HG03342 (cell line): ENCODE data around the gene OVCA2.
"Not testable (repeated sequence)": the region's sequence is repeated elsewhere in the genome, so short reads cannot be mapped to it uniquely, and the experiment has no call there.

Experiments
- ATAC-seq: cut with Tn5 transposase; IDR thresholded peaks from one replicate; pipeline ENCODE4 v1.9.1; 2021; ENCODE audit warnings: mild to moderate bottlenecking, moderate library complexity; ENCODE audit not compliant: unreplicated experiment

OVCA2 gene

DNA sequence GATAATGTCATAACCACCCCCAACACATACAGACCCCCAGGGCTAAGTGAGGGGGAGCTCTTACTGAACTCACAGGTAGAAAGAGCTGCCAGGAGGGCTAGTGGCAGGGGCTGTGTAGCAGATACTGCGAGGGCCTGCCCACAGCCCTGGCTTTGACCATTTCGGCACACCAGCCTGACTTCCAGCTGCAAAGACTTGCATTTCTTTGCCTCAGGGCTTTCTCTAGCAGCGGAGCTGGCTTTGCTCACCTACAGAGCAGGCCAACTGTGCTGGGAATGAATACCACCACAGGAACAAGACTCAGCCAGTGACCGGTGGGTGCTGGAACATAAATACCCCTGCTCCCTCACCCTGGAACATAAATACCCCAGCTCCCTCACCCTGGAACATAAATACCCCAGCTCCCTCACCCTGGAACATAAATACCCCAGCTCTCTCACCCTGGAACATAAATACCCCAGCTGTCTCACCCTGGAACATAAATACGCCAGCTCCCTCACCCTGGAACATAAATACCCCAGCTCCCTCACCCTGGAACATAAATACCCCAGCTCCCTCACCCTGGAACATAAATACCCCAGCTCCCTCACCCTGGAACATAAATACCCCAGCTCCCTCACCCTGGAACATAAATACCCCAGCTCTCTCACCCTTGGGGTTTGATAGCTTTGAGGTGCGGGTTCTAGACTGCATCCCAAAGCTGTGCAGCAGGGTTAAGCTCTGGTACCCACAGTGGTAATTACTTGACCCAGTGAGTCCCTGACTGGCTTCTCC lies 28.4 kb upstream of the OVCA2 start:
- ATAC-seq, result not testable (repeated sequence)

GRCh38 chr17:2013994-2014317 lies 27.9 kb upstream of the OVCA2 start:
- no peak for ATAC-seq

DNA sequence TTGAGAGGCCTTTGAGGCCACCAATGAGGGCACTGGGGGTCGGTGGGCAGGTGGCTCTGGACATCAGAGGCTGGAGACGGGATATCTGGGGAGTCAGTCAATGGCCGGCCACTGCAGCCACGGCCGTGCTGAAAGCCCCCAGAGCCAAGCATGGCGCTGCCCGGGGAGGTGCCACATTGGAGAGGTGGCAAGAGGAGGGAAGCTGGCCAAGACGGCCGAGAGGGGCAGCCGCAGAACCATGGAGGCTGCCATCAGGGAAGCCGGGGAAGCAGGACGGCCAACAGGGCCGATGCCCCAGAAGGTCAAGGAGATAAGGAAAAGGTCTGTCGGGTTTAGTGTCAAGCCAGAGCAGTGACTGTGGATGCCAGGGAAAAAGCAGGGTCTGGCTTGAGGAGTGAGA lies 26.5 kb upstream of the OVCA2 start:
- ATAC-seq, result no peak

GRCh38 chr17:2016494-2016893 lies 25.3 kb upstream of the OVCA2 start:
- ATAC-seq, result no peak

DNA sequence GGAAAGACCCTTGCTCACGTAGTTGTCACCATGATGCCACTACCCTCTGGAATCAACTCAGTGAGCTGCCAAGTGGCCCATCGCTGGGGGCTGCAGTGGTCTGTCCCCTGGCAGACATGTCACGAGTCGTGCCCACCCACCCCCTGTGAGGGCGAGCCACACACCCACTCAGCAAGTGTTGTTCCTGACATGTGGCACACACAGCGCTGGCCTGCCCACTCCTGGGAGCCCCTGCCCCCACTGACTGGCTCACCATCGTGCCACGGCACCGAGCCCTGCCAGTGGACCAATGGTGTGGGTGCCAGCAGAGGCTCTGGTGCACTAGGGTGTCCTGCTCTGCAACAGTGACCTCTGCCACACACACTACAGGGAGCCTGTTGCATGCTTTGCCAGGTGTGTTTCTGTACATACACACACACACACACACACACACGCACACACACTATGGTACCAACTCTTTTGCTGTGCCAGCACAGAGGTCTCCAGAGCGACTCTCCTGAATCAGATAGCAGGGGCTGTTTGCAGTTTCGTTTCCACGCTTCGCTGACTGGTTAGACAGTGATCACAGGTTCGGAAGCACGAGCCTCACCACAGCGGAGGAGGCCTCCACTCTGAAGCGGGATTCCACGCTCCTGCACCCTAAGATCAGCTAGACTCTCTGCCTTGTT lies 24.4 kb upstream of the OVCA2 start:
- no peak for ATAC-seq

DNA sequence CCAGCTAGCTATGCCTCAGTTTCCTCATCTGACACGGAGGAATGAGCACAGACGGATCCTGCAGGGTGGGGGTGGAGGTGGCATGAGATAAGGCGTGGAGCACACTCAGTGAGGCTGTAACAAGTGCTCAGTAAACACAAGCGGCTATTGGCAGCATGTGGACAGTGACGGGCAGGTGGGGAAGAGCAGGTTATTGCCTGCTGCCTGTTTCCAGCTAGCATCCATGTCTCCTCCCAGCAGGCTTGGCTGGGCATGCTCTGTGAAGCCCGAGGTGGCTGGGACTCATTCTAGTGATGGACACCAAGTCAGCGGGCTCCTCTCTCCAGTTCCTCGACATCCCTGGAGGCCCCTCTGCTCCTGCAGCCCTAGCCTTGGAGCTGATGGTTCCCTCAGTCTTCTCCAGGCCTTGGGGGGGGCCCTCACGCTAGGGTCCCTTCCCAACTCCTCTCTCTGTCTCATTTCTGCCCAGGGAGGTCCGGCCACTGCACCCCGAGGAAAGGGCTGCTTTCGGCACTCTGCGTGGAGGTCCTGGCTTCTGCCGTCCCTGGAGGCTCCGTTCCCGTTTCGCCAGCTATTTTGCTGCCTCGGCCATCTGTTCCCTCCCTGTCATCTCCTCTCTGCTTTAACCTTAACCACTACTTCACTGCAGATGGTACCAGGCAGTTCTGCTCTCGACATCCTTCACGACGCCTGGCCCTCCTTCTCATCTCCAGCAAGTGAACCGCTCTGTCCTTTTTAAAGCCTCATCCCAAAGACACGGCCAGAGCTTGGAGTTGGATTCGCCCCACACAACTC lies 22.9 kb upstream of the OVCA2 start:
- ATAC-seq, result no peak

DNA sequence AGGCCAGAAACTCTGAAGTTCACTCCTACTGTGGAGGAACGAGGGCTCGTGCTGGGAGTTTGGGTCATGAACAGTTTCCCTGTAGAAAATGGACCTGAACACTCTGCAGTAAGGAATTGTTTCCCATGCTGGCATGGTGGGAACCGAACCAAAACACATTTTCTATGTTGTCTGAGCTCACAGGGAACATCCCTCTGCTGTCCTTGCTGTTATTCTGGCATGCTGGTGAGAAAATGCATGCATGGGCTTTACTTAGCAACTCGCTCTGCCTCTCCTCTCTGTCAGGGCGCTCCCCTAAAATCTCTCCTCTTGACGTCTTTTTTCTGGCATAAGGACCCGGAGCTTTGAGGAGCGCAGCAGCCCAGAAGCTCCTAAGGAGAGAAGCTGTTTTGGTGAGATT lies 22.1 kb upstream of the OVCA2 start:
- no peak for ATAC-seq

DNA sequence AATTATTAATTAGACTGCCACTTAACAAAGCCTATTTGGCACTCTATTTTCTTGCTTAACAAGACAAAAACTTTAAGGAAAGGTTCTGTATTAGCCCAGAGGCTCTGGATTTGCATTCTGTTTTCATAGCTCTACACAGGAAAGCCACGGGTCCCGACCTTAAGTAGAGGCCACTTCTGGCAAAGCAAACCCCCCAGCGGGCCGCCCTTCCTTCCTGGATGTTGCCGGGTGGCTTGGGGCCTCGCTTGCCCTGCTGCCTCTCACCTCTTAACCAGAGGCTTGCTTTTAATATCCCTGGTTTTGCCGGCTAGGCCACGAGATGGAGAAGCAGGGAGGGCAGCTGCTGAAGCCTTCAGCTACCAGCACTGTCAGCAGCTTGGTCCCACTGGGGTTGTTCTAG lies 21.1 kb upstream of the OVCA2 start:
- ATAC-seq, result no peak

DNA sequence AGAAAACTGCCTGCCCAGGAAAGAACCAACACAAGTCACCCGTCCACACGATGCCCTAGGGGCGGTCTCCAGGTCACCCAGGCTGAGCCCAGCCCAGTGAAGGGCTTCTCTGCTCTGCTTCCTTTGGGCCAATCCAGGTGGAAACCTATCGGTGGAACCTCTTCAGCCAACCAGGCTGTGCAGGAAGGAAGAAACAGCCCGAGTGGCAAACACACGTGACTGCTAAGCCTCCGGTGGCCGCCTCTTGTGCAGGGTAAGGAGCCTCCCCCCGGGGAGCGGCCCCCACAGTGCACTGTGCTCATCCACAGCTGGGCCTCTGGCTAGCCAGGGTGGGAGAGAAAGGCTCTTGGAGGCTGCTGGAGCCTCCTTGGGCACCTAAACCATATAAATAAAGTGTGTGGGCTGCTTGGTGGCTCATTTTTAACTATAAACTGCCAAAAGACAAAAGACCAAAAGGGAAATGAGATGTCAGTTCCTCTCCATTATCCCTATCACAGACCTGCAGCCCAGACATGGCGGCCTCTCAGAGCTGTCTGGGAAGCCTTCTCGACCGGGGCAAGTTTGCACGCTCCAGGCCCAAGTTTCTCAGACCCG lies 19.1 kb upstream of the OVCA2 start:
- no peak for ATAC-seq

DNA sequence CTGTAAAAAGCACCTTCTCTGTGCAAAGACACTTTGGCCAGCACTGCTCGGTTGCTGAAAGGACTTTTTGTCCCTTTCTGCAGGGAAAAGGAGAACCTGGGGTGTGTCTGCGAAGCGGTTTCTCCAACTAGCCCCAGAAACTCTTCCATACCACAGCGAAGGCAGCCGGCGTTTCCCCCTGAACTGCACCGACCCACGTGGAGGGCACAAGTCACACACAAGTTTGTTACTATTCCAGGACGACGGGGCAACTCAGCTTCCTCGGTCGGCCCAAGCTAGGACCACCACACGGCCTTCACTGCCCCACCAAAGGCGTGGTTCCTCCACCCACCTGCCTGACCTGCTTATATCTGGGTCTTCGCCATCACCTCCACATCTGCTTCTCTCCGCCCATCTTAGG lies 18.6 kb upstream of the OVCA2 start:
- ATAC-seq, result no peak

GRCh38 chr17:2023692-2024571 lies 17.9 kb upstream of the OVCA2 start:
- no peak for ATAC-seq

GRCh38 chr17:2024572-2025219 lies 17.1 kb upstream of the OVCA2 start:
- ATAC-seq, result no peak

DNA sequence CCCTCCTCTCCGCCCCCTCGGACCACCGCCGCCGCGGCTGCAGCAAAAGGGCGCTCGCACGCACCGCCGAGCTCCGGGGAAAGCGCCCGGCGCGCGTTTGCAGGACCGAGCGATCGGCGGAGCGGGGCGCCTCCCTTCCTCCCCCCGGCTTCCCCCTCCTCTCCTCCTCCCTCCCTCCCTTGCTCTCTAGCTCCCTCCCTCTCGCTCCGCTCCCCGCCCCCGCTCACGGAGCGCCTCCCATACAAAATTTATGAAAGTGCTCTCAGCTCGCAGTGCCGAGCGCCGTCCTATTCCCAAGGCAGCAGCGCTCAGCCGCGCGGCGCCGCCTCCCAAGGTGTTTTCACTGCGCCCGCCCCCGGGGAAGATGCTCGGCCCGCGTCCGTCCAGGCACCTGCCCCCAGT lies 16.6 kb upstream of the OVCA2 start, which contains the start of gene RTN4RL1:
TSS of gene RTN4RL1 (minus strand) at position 115 of the 402 bp plus-strand sequence. CDS start 469 bp downstream, outside the sequence.
- ATAC-seq, result no peak

DNA sequence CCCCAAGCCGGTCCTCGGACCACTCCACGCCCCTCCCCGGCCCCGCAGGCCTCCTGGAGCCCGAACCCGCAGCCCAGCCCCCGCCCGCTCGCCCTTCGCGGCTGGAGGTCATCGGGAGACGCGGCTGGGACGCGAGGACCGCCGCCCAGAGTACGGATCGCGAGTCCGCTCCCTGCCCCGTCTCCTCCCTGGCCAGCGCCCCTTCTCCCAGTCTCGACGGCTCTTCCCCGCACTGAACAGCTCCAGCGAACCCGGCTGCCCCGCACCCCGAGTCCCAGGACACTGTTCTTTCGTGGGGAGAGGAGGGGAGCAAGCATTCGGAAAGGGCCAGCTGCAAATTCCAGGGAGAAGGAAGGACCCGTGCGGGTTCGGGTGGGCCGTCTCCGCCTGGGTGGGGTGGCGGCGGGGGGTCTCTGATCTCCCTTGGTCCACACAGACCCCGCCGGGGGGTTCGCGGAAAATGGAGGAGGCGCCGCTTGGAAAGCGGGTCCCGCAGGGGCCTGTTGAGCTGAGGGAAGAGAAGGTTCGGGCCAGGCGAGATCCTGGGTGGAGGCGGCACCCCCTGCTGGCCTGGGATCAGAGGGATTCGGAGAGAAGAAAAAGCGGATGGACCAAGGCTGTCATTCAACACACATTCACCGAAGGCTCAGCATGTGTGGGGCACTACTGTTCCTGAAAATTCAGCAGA lies 16.1 kb upstream of the OVCA2 start:
- no peak for ATAC-seq

- no peak for ATAC-seq
These were observed 14.1 kb upstream of the OVCA2 start for GRCh38 chr17:2027528-2028233.

- no peak for ATAC-seq
These were observed 13.6 kb upstream of the OVCA2 start for GRCh38 chr17:2028234-2028614.

GRCh38 chr17:2028737-2029136 lies 13.1 kb upstream of the OVCA2 start:
- ATAC-seq, result no peak

DNA sequence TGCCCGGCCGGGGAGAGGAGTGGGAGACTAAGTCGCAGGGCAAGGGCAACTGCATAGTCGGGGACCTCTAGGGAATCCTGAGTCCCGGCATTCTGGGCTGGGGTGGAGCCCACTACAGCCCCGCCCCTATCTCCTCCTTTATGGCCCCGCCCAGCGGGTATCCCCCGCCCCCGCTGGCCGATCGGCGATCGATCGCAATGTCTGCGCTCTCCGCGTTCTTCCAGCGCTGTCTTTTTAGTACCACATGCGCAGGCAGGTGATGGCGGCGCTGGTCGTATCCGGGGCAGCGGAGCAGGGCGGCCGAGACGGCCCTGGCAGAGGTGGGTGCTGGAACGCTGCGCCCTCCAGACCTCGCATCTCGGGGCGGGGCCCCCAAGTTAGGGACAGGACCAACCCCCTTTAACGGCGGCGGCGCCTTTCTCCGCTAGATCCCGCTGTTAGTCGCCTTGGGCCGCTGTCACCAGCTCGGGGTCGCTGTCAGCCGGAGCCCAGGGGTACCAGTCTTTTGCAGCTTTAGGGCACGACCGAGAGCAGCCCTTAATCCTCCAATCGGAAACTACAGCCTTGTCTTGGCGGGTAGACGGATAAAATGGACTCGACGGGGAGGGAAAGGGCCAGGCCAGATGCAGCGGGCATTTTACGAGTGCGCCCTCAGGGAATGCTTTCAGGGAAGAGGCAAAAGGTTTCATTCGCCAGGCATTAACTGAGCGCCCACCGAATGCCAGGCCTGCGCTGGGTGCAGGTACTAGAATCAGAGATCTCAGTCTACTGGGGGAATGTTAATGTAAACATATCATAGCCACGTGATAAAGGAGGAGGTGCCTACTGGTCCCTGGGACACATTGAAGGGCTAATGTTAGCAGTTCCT lies 11.7 kb upstream of the OVCA2 start, which contains the start of gene DPH1:
TSS of gene DPH1 (plus strand) at position 243 of the 868 bp plus-strand sequence. CDS start at position 260, 17 bp downstream.
- peak; percentile 61 for ATAC-seq
